CD4-positive, alpha-beta T cell treated with Interleukin-15 for 4 hours (primary cell): ENCODE results near the gene PIAS3.
A peak's percentile ranks its signal among the peaks of the same experiment; 100 is the strongest.
"Not testable (repeated sequence)": the region's sequence is repeated elsewhere in the genome, so short reads cannot be mapped to it uniquely, and the experiment has no call there.

ENCODE experiments used
- DNase-seq: peaks from one replicate; pipeline ENCODE4 v3.0.0-alpha.2; 2020; ENCODE audit warnings: low spot score

PIAS3 gene

GRCh38 chr1:145874646-145875045 lies 15.8 kb upstream of the PIAS3 start:
- no peak for DNase-seq

DNA sequence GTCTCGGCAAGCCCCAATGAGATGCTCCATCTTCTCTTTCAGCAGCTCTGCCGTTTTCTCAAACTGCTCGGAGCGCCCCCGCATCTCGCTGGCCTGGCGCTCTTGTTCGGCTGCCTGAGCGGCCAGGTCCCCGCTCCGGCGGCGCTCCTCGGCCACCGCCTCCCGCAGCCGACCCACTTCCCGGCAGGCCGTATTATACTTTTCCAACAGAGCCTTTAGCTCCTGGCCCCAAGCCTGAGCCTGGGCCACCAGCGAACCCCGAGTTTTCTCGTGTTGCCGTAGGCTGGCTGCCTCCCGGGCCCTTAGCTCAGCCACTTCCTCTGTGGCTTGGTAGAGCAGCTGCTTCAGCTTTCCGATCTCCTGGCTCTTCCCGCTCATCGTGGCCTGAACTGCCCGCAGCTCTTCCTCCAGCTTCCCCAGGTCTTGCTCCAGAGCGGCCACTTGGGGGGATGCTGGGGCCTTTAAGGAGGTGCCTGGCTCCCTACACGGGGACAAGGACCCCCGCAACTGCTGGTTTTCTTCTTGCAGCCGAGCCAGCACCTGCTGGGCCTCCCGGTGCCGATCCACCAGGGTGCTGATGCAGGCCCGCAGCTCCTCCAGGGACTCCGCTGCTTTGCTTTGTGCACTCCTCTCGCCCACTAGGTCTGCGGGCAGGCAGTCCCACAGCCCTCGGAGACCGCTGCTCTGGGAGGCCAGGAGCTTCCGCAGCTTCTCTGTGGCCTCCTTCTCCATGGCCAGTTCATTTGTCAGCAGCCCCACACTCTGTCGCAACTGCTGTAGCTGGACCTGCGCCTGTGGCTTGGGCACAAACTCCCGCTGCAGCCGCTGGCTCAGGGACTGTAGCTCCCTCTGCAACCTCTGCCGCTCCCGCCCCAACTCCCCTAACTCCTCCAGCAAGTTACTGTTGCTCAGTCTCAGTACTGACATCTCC lies 13.4 kb upstream of the PIAS3 start:
- peak; percentile 12 for DNase-seq

DNA sequence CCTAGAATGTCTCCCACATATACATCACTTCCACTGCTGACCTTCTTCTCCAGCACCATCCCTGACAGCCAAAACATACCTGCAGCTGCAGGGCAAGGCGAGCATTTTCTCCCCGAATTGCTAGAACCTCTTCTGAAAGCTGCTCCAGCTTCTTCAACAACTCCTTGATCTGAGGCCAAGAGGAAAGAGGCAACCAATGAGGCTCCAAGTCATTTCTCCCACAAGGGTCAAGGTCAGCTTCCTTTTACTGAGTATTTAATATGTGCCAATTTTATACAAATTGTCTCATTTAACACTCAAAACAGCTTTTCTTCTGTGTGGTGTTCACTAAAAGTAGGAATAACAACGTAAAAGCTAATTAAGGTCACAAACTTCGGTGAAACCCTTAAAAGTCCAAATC lies 9.4 kb upstream of the PIAS3 start:
- no peak for DNase-seq

DNA sequence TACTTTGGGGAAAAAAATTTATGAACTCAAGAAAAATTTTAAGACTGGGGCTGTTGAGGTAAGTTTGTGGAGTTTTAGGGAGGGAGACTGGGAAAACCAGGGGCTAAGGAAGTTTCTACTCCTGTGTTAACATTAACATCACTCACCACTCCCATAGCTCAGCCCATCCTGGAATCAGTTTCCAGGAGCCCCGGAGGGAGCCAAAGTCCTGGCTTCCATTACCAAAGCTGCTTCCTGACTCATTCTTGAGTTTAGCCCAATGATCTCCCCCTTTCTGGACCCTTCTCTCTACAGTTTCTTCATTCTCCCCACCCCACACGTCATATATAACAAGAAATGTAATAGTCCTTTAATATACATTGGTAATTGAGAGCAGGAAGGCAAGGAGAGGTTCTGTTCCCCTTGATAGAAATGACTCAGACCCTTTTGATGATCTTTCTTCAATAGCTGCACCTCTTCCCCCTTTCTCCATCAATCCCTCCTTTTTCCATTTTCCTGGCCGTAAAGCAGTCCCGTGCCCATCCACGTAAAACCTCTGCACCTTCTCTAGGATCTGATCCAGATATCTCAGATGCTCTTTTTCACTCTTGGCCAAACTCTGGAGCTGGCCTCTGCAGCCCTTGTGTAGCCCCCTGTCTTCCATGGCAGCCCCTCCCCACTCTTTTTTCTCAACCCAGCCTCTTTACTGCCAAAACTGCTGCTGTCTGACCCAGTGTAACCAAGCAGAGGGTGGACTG lies 4.6 kb upstream of the PIAS3 start:
- no peak for DNase-seq

GRCh38 chr1:145859491-145860023 lies 676 bp upstream of the PIAS3 start:
- DNase-seq = peak; percentile 68

GRCh38 chr1:145858238-145858900 lies 512 bp downstream of the PIAS3 start:
- peak; percentile 30 for DNase-seq

- no peak for DNase-seq
Measured at GRCh38 chr1:145857170-145857569, 1.7 kb downstream of the PIAS3 start.

- DNase-seq = no peak
Measured at GRCh38 chr1:145855426-145855948, 3.4 kb downstream of the PIAS3 start.

DNA sequence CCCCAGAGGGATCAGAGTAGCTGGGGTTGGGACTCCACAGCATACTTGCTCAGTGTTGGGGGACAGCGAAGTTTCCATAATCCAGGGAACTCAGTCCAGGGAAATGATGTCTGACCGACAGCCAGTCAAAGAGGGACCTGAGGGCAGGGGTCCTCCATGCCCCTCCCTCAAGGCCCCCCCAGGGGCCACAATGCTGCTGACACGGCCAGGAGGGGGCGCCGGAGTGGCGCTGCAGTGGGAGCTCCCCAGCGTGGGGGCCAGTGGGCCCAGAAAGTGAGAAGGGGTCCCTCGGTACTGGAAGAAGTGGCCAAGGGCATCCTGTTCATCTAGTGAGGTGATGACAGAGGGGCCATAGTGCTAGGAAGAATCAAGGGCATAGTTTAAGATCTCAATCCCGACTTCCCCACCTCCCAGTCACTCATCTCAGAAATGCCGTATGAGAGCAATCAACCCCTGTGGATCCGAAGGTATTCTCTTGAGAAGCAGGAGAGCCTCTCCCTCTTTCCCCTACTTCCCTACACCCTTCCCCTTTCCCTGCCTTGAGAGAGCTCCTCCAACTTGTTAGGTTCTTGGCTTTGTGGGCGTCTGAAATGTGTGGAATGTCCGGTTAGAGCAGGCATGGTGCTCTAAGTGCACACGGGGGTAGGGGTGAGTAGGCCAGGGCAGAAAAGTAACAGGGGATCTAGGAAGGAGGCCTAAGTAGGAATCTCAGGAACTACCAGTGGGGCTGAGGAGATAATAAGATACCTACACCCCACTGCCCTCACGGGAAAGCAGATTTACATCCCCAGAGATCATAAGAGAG lies 9.3 kb downstream of the PIAS3 start:
- no peak for DNase-seq

DNA sequence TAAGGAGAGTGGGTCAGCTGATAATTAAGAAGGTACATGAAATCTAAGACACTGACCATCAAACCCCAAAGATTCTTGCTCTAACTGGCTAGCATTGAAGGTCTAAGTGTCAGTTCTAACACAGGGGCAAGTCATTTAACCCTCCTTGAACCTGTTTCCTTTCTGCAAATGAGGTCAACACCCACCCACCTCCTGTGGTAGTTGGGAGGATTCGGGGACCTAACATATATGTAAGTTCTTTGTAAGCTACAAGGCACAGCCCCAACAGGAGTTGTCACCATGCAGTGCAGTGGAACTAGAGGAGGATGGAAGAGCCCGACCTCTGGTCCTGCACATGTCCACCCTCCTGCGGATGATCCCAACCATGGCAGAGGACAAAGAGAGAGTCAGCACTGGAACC lies 11.1 kb downstream of the PIAS3 start:
- no peak for DNase-seq

DNA sequence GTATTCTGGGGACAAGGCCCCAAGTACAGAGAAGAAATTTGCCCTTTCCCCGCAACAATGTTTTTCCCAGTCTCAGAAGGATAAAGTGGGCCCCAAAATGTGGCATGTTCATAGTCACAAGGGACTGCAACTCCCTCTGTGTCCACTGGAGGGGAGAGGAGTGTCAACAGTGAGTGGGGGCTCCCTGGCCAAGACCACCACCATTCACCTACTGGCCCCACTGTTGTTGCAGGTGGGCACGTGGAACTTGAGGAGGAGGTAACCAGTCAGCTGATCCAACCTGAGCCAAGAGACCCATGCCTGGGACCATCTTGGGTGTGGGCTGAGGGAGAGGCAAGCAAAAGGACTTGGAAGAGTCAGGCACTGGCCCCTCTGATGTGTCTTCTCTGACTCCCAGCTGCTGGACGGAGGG lies 12.7 kb downstream of the PIAS3 start:
- DNase-seq = peak; percentile 29

DNA sequence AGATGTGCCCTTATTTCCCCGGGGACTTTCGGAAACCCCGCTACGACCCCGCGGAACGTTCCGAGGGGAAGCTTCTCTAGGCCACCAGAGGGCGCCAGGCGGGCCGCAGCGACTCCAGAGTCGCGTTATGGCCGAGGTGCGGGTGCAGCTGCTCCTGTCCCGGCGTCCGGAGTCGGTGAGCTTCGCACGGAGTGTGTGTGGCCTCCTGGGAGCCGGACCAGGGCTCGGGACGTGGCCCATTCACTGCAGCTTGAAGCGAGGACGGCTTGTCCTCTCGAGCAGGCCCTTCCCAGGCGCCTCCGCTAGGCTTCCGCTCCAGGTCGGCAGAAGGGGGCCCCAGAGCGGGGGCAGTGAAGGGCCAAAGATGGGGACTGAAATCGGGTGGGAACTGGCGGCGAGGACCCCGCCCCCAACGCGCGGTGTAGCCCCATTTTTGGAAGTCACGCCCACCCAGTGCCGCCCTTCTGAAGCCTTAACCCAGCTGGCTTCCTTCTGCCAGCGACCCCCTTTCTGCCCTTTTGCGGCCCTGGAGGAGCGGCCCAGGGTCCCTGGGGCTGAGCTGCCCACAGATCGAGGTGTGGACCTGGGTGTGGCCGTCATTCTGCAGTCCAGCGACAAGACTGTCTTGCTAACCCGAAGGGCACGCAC lies 13.2 kb downstream of the PIAS3 start, which contains the start of gene NUDT17:
Gene NUDT17, plus strand, starts transcription at position 117 of the 648 bp plus-strand sequence. Its CDS starts 11 bp downstream, at position 128.
- DNase-seq = peak; percentile 71

- DNase-seq = no peak
Measured at GRCh38 chr1:145845144-145845513, 13.8 kb downstream of the PIAS3 start.

GRCh38 chr1:145843031-145843430 lies 15.8 kb downstream of the PIAS3 start:
- DNase-seq = no peak

DNA sequence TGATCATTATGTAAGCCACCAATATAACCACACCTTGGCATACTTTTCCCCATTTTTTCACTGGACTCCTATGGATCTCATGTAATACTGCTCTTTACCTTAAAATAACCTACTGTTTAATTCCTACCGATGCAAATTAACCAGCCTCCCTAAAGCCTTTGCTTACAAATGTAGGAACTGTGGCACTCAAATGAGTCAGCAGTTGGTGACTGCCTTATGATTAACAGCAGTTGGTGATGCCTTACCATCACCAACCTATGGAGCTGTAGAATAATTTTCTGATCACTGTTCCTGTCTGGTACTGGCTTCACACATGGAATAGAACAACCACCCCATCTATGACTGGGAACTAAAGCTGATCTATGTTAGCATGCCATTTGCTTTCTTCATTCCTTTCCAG lies 21.2 kb downstream of the PIAS3 start:
- DNase-seq = no peak

DNA sequence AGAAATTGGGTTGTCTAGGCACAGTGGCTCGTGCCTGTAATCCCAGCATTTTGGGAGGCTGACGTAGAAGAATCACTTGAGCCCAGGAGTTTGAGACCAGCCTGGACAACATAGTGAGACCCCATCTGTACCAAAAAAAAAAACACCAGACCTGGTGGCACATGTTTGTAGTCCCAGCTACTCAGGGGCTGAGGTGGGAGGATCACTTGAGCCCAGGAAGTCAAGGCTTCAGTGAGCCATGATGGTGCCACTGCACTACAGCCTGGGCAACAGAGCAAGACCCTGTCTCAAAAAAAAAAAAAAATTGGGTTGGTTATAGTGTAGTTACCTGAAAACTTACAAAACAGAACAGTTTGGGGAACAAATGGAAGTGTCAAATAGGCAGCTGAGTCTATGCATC lies 28.1 kb downstream of the PIAS3 start:
- DNase-seq = not testable (repeated sequence)

- DNase-seq = no peak
Measured at GRCh38 chr1:145828367-145829026, 30.4 kb downstream of the PIAS3 start.

- DNase-seq = no peak
Measured at GRCh38 chr1:145827966-145828365, 30.9 kb downstream of the PIAS3 start.

- DNase-seq = no peak
Measured at GRCh38 chr1:145826030-145826429, 32.9 kb downstream of the PIAS3 start.

GRCh38 chr1:145824499-145824842 lies 34.4 kb downstream of the PIAS3 start:
- peak; percentile 4 for DNase-seq
